HS-27A (cell line): ENCODE data around the gene CSN1S1.

ENCODE experiments used
- DNase-seq: peaks from one replicate; pipeline ENCODE4 v3.0.0-alpha.2; 2012; ENCODE audit warnings: low read depth, missing footprints

CSN1S1 gene

DNA sequence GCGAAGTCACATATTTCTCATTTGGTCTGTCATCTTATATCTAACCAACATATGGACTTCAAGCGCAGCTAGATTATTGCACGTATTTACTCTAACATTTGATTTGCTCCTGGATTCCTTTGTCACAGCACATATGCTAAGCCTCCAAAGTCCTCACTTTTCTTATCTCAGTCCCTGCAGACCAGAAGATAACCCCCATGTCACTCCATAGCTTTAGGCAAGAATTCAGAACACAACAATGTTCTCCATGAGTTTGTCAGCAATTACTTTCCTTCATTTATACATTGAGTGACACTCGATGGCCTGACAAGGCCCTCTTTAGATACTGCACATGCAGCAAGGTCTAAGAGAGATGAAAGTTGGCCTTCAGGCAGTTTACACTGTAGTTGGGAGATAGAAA, 60.1 kb downstream of the CSN1S1 start:
- DNase-seq = no peak

DNA sequence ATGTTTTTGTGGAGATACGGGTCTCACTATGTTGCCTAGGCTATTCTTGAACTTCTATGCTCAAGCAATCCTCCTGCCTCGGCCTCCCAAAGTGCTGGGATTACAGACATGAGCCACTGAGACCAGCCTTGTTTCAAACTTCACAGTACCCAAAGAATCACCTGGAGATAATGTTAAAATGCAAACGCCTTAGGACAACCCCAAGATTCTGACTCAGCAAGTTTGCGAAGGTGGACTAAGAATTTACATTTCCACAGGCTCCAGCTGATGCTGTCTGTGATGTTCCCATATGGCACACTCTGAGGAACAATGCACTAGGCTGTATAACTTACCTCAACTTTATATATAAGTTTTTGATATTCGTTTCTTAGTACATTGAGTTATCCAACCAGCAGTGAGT, 63.9 kb downstream of the CSN1S1 start:
- DNase-seq = no peak

GRCh38 chr4:69995526-69996016, 64.7 kb downstream of the CSN1S1 start, which contains the start of gene STATH:
Gene STATH (plus strand): TSS chr4:69995966. CDS start chr4:69998438, 2,472 bp downstream.
- no peak for DNase-seq
